ENCODE results near the gene PER2.

Gene PER2

GRCh38 chr2:238280083-238280825, 8.2 kb downstream of the PER2 start:
- Histone ChIP-seq H3K4me2 (ENCODE audit: low read length) (no peak overlapping the region), H3K27ac (ENCODE audit: low read depth, low read length) (no peak overlapping the region), H3K9me2 (replicated peaks; ENCODE audit: control insufficient read depth, low read length) (no peaks in the 10 kb centered on the region), H3K79me2 (ENCODE audit: control insufficient read depth, low read length) (peaks cover 66% of the 10 kb centered on the region), H3K36me3 (ENCODE audit: control insufficient read depth, low read length) (peaks cover 15% of the 10 kb centered on the region), H4K20me1 (ENCODE audit: control insufficient read depth, insufficient read depth, low read depth, low read length) (peaks cover 8% of the 10 kb centered on the region; the same call in 1 of the 2 replicates), H3K27me3 (ENCODE audit: control insufficient read depth, low read length) (no peaks in the 10 kb centered on the region), H3F3A (ENCODE audit: control insufficient read depth, insufficient read depth) (no peaks in the 10 kb centered on the region), H3K4me1 (ENCODE audit: control insufficient read depth, low read length) (peaks cover 26% of the 10 kb centered on the region), H3K4me3 (ENCODE audit: low read length) (no peak overlapping the region), H3K9me3 (ENCODE audit: control insufficient read depth, insufficient read depth, low read length) (no peaks in the 10 kb centered on the region)
- no peak for TF ChIP-seq EZH2phosphoT487 (IDR thresholded peaks at IDR 0.05; ENCODE audit: borderline replicate concordance, low read length)
- no peak for TF ChIP-seq CTCF (IDR thresholded peaks at IDR 0.05; ENCODE audit: low read depth, low read length, poor library complexity, severe bottlenecking)

GRCh38 chr2:238279324-238279682, 9.1 kb downstream of the PER2 start:
- Histone ChIP-seq H3K4me1 (ENCODE audit: control insufficient read depth, low read length) (peaks cover 26% of the 10 kb centered on the region), H3K36me3 (ENCODE audit: control insufficient read depth, low read length) (peaks cover 23% of the 10 kb centered on the region), H3F3A (ENCODE audit: control insufficient read depth, insufficient read depth) (no peaks in the 10 kb centered on the region), H3K27ac (ENCODE audit: low read depth, low read length) (no peak overlapping the region), H3K9me3 (ENCODE audit: control insufficient read depth, insufficient read depth, low read length) (no peaks in the 10 kb centered on the region), H3K9me2 (replicated peaks; ENCODE audit: control insufficient read depth, low read length) (no peaks in the 10 kb centered on the region), H3K4me2 (ENCODE audit: low read length) (no peak overlapping the region), H3K27me3 (ENCODE audit: control insufficient read depth, low read length) (no peaks in the 10 kb centered on the region), H3K4me3 (ENCODE audit: low read length) (no peak overlapping the region), H4K20me1 (ENCODE audit: control insufficient read depth, insufficient read depth, low read depth, low read length) (peaks cover 8% of the 10 kb centered on the region; the same call in 1 of the 2 replicates), H3K79me2 (ENCODE audit: control insufficient read depth, low read length) (peaks cover 57% of the 10 kb centered on the region)
- TF ChIP-seq CTCF (IDR thresholded peaks at IDR 0.05; ENCODE audit: low read depth, low read length, poor library complexity, severe bottlenecking) (no peak), EZH2phosphoT487 (IDR thresholded peaks at IDR 0.05; ENCODE audit: borderline replicate concordance, low read length) (no peak)

- Histone ChIP-seq H3K9me2 (replicated peaks; ENCODE audit: control insufficient read depth, low read length) (no peaks in the 10 kb centered on the region), H3K27ac (ENCODE audit: low read depth, low read length) (no peak overlapping the region), H3K9me3 (ENCODE audit: control insufficient read depth, insufficient read depth, low read length) (no peaks in the 10 kb centered on the region), H3K27me3 (ENCODE audit: control insufficient read depth, low read length) (no peaks in the 10 kb centered on the region), H3K79me2 (ENCODE audit: control insufficient read depth, low read length) (peaks cover 52% of the 10 kb centered on the region), H3K4me2 (ENCODE audit: low read length) (no peak overlapping the region), H3K4me1 (ENCODE audit: control insufficient read depth, low read length) (peaks cover 24% of the 10 kb centered on the region), H3K36me3 (ENCODE audit: control insufficient read depth, low read length) (peaks cover 23% of the 10 kb centered on the region), H4K20me1 (ENCODE audit: control insufficient read depth, insufficient read depth, low read depth, low read length) (peaks cover 8% of the 10 kb centered on the region; the same call in 1 of the 2 replicates), H3F3A (ENCODE audit: control insufficient read depth, insufficient read depth) (no peaks in the 10 kb centered on the region), H3K4me3 (ENCODE audit: low read length) (no peak overlapping the region)
- no peak for TF ChIP-seq EZH2phosphoT487 (IDR thresholded peaks at IDR 0.05; ENCODE audit: borderline replicate concordance, low read length)
- TF ChIP-seq CTCF (IDR thresholded peaks at IDR 0.05; ENCODE audit: low read depth, low read length, poor library complexity, severe bottlenecking), result no peak
Observed at GRCh38 chr2:238278626-238279323, 9.6 kb downstream of the PER2 start.
